Tibial artery (tissue), 4 donors: ENCODE results near the gene HAUS7.

Source experiments
- DNase-seq, 2 donors: peaks; one replicate each; pipeline ENCODE4 v3.0.0-alpha.2; 2019
- H3K27ac ChIP-seq, 2 donors: fragments of 200-600 bp; sonication (generic) in 1 of 2; 1 replicate in 1 of 2; 2 replicates in 1 of 2; pipeline ENCODE4 v1.5.1; 2018 to 2019; ENCODE audit warnings: mild to moderate bottlenecking in 1 of 2
- H3K27me3 ChIP-seq, 2 donors: fragments of 200-600 bp; sonication (generic) in 1 of 2; one replicate each; pipeline versions ENCODE4 v1.5.1 to v1.6.0; 2016 to 2019
- H3K36me3 ChIP-seq, 3 donors: fragments of 200-600 bp; sonication (generic) in 2 of 3; one replicate each; pipeline ENCODE4 v1.5.1; 2016 to 2019; ENCODE audit warnings: mild to moderate bottlenecking in 2 of 3
- H3K4me1 ChIP-seq, 4 donors: fragments of 200-600 bp; sonication (generic) in 2 of 4; 1 replicate in 3 of 4; 2 replicates in 1 of 4; pipeline ENCODE4 v1.5.1; 2016 to 2019
- H3K4me3 ChIP-seq, 2 donors: fragments of 200-600 bp; sonication (generic) in 1 of 2; 1 replicate in 1 of 2; 2 replicates in 1 of 2; pipeline ENCODE4 v1.5.1; 2018 to 2019; ENCODE audit warnings: mild to moderate bottlenecking in 2 of 2
- H3K9me3 ChIP-seq, 3 donors: fragments of 200-600 bp; sonication (generic) in 1 of 3; one replicate each; pipeline ENCODE4 v1.5.1; 2016 to 2019
- CTCF ChIP-seq, 2 experiments: fragments of 200-600 bp in 1 of 2; fragments of 450-650 bp in 1 of 2; IDR thresholded peaks; one replicate each; pipeline ENCODE4 v1.5.1; 2017 to 2019; ENCODE audit warnings: antibody characterized with exemption in 2 of 2, mild to moderate bottlenecking in 1 of 2, moderate library complexity in 1 of 2
- intact Hi-C: fragments of 100-400 bp; cut with DNase I; formaldehyde crosslinking; loops from one replicate; pipeline ENCODE4 v1.15.0; 2023; ENCODE audit warnings: low total_unique reads

The HAUS7 gene

GRCh38 chrX:153460826-153461225 is 9.6 kb downstream of the HAUS7 start:
- Histone ChIP-seq H3K4me1 (no peaks in the 10 kb centered on the region), H3K4me3 (no peak overlapping the region), H3K27me3 (no peaks in the 10 kb centered on the region), H3K9me3 (no peaks in the 10 kb centered on the region), H3K27ac (no peak overlapping the region), H3K36me3 (peaks cover 3 to 39% (median 21%) of the 10 kb centered on the region in 3 donors)
- no peak for DNase-seq
- intact Hi-C loops, result no loop called here
- peak; percentile 35 to 43 for TF ChIP-seq CTCF (IDR thresholded peaks at IDR 0.05)

GRCh38 chrX:153459986-153460385 is 10.4 kb downstream of the HAUS7 start:
- no peak for TF ChIP-seq CTCF (IDR thresholded peaks at IDR 0.05)
- Histone ChIP-seq H3K27me3 (no peaks in the 10 kb centered on the region), H3K4me3 (no peak overlapping the region), H3K36me3 (peaks cover 10 to 45% (median 29%) of the 10 kb centered on the region in 3 donors), H3K4me1 (no peaks in the 10 kb centered on the region), H3K9me3 (no peaks in the 10 kb centered on the region), H3K27ac (no peak overlapping the region)
- intact Hi-C loops, result no loop called here
- no peak for DNase-seq

GRCh38 chrX:153458476-153458875 is 11.9 kb downstream of the HAUS7 start:
- no peak for DNase-seq

GRCh38 chrX:153457827-153458466 is 12.4 kb downstream of the HAUS7 start:
- peaks cover 15 to 49% (median 39%) of the 10 kb centered on the region in 3 donors for H3K36me3 ChIP-seq
- no peaks in the 10 kb centered on the region for H3K4me1 ChIP-seq

More at GRCh38 chrX:153458476-153458875, 11.9 kb downstream of the HAUS7 start:
- Histone ChIP-seq H3K36me3 (peaks cover 15 to 48% (median 39%) of the 10 kb centered on the region in 3 donors), H3K4me1 (no peaks in the 10 kb centered on the region), H3K9me3 (no peaks in the 10 kb centered on the region), H3K27me3 (no peaks in the 10 kb centered on the region), H3K27ac (no peak overlapping the region), H3K4me3 (no peak overlapping the region)
- no peak for TF ChIP-seq CTCF (IDR thresholded peaks at IDR 0.05)
- intact Hi-C loops, result no loop called here

GRCh38 chrX:153457136-153457825 is 13.1 kb downstream of the HAUS7 start:
- Histone ChIP-seq H3K27me3 (no peaks in the 10 kb centered on the region), H3K27ac (no peak overlapping the region), H3K4me1 (no peaks in the 10 kb centered on the region), H3K36me3 (peaks cover 15 to 42% (median 39%) of the 10 kb centered on the region in 3 donors), H3K9me3 (no peaks in the 10 kb centered on the region), H3K4me3 (no peak overlapping the region)
- no peak for DNase-seq
- intact Hi-C loops, result no loop called here
- no peak for TF ChIP-seq CTCF (IDR thresholded peaks at IDR 0.05)

More at GRCh38 chrX:153457827-153458466, 12.4 kb downstream of the HAUS7 start:
- no peak for DNase-seq
- Histone ChIP-seq H3K27ac (no peak overlapping the region), H3K4me3 (no peak overlapping the region), H3K9me3 (no peaks in the 10 kb centered on the region), H3K27me3 (no peaks in the 10 kb centered on the region)
- TF ChIP-seq CTCF (IDR thresholded peaks at IDR 0.05), result no peak
- intact Hi-C loops, result no loop called here
